K562 (cell line): ENCODE measurements around the gene WDR64. TPM values are rescaled to one million over a fixed set of nuclear protein-coding genes. Genes with fewer than 3 reads are reported as not detected.

Experiments used
- ATAC-seq: fragments of 200-7000 bp; cut with Tn5 transposase; 3 replicates; pipeline ENCODE4 v1.9.1; 2020; ENCODE audit warnings: moderate library complexity
- BruUV-seq: library from RNA; stranded (reverse); fragments of 400-500 nt; replicated peaks from 2 replicates; lab custom pipeline; 2021; lab: Mats Ljungman, UMichigan
- CTCF ChIA-PET: fragments of 300-600 bp; formaldehyde crosslinking; extraction: SDS; loops from one replicate; lab custom pipeline; 2021; ENCODE audit warnings: low intra/inter-chr PET ratio; lab: Yijun Ruan, JAX
- POLR2A ChIA-PET: fragments of 300-600, 350-650 bp; sonication (Branson Sonifier 250); formaldehyde crosslinking; extraction: SDS; loops from one replicate; lab custom pipeline; 2021; ENCODE audit warnings: antibody characterized with exemption, inconsistent platforms; lab: Yijun Ruan, JAX
- DNase-seq, 4 experiments: peaks; one replicate each; pipeline versions ENCODE4 v3.0.0 to v3.0.0-alpha.2; 2011 to 2018; ENCODE audit warnings: low spot score in 3 of 4, mixed read lengths in 3 of 4; ENCODE audit errors: extremely low read depth in 1 of 4
- FAIRE-seq: peaks from 2 replicates; lab custom pipeline; 2011; peaks lifted over from hg19 to GRCh38; lab: Jason Lieb, UNC
- H2AFZ ChIP-seq: 2 replicates; pipeline ENCODE4 v1.6.0; 2011; ENCODE audit warnings: low read depth, low read length, control low read depth, inconsistent platforms
- H3K27ac ChIP-seq: fragments of 200-600 bp; 3 replicates; pipeline ENCODE4 v1.8.0; 2011; ENCODE audit warnings: low read depth, mild to moderate bottlenecking, control low read depth, inconsistent platforms, low read length, moderate library complexity, mixed read lengths; ENCODE audit errors: extremely low read depth
- H3K27me3 ChIP-seq, 2 experiments: fragments of 300-600 bp in 1 of 2; 2 replicates in 1 of 2; 3 replicates in 1 of 2; pipeline versions ENCODE4 v1.6.0 to v1.8.0; 2011; ENCODE audit warnings: inconsistent platforms in 2 of 2, low read length in 2 of 2, mild to moderate bottlenecking in 1 of 2, mixed read lengths in 1 of 2, moderate library complexity in 1 of 2; ENCODE audit not compliant: control insufficient read depth in 2 of 2, insufficient read depth in 2 of 2
- H3K36me3 ChIP-seq: fragments of 300-600 bp; 3 replicates; pipeline ENCODE4 v1.8.0; 2011; ENCODE audit warnings: mild to moderate bottlenecking, low read length, inconsistent platforms; ENCODE audit not compliant: control insufficient read depth, insufficient read depth
- H3K4me1 ChIP-seq, 2 experiments: fragments of 200-600 bp in 1 of 2; replicated peaks in 1 of 2; 2 replicates in 1 of 2; 3 replicates in 1 of 2; pipeline versions ENCODE4 v1.5.1 to v1.8.0; 2011; ENCODE audit warnings: inconsistent platforms in 2 of 2, low read length in 2 of 2, mild to moderate bottlenecking in 1 of 2, mixed read lengths in 1 of 2, moderate library complexity in 1 of 2; ENCODE audit not compliant: control insufficient read depth in 2 of 2, insufficient read depth in 2 of 2
- H3K4me2 ChIP-seq: 2 replicates; pipeline ENCODE4 v1.6.1; 2011; ENCODE audit warnings: low read length, control low read depth, inconsistent platforms, mixed read lengths; ENCODE audit not compliant: insufficient read depth
- H3K4me3 ChIP-seq: fragments of 200-600 bp; sonication (generic), shearing (Covaris generic); 2 replicates; pipeline ENCODE4 v1.5.1; 2016; ENCODE audit warnings: control low read depth, inconsistent platforms
- H3K79me2 ChIP-seq: fragments of 200-600 bp; 3 replicates; pipeline ENCODE4 v1.8.0; 2011; ENCODE audit warnings: low read length, inconsistent platforms; ENCODE audit not compliant: control insufficient read depth, insufficient read depth
- H3K9ac ChIP-seq, 2 experiments: 2 replicates each; pipeline versions ENCODE4 v1.6.0 to v1.6.1; 2011; ENCODE audit warnings: low read depth in 2 of 2, low read length in 2 of 2, control low read depth in 1 of 2, inconsistent platforms in 1 of 2, mild to moderate bottlenecking in 1 of 2, mixed read lengths in 1 of 2; ENCODE audit not compliant: insufficient read depth in 1 of 2
- H3K9me1 ChIP-seq: one replicate; pipeline ENCODE4 v1.6.0; 2011; ENCODE audit warnings: inconsistent platforms, mild to moderate bottlenecking, low read length, moderate library complexity; ENCODE audit not compliant: control insufficient read depth, insufficient read depth
- H3K9me3 ChIP-seq: replicated peaks from 2 replicates; pipeline ENCODE4 v1.5.1; 2011; ENCODE audit warnings: low read depth, low read length, inconsistent platforms; ENCODE audit not compliant: control insufficient read depth, insufficient read depth
- H4K20me1 ChIP-seq: replicated peaks from 2 replicates; pipeline ENCODE4 v1.6.1; 2011; ENCODE audit warnings: low read length, inconsistent platforms, mixed read lengths; ENCODE audit not compliant: control insufficient read depth, insufficient read depth
- CBX8 ChIP-seq: fragments of 200-600 bp; sonication (generic); IDR thresholded peaks from 2 replicates; pipeline ENCODE4 v1.6.1; 2012; ENCODE audit warnings: borderline replicate concordance, mixed run types, low read depth, mild to moderate bottlenecking, moderate library complexity, mixed read lengths, low read length, control low read depth, inconsistent platforms; ENCODE audit not compliant: poor library complexity, severe bottlenecking; ENCODE audit errors: extremely low read depth
- EHMT2 ChIP-seq: fragments of 450-650 bp; IDR thresholded peaks from 2 replicates; pipeline ENCODE4 v1.6.1; 2018; ENCODE audit warnings: antibody characterized with exemption
- KLF13 ChIP-seq: fragments of 450-650 bp; IDR thresholded peaks from 2 replicates; pipeline ENCODE4 v1.6.1; 2016; ENCODE audit warnings: missing genetic modification characterization, low read depth, mild to moderate bottlenecking, missing compliant biosample characterization, moderate library complexity, borderline replicate concordance
- MECOM ChIP-seq: fragments of 250-450 bp; sonication (Bioruptor Pico); IDR thresholded peaks from 2 replicates; pipeline ENCODE4 v1.8.0; 2022; ENCODE audit warnings: inconsistent platforms
- PHB2 ChIP-seq: fragments of 450-650 bp; IDR thresholded peaks from 2 replicates; pipeline ENCODE4 v1.6.1; 2017; ENCODE audit warnings: low read depth
- POLR2AphosphoS5 ChIP-seq: IDR thresholded peaks from 2 replicates; pipeline ENCODE4 v1.6.1; 2011; ENCODE audit warnings: mild to moderate bottlenecking, low read depth, low read length, moderate library complexity; ENCODE audit not compliant: control insufficient read depth, insufficient read depth
- PTTG1 ChIP-seq: fragments of 450-650 bp; IDR thresholded peaks from 2 replicates; pipeline ENCODE4 v1.6.1; 2016; ENCODE audit warnings: low read depth, mild to moderate bottlenecking, missing genetic modification characterization, missing compliant biosample characterization
- RUNX1 ChIP-seq: sonication (generic); IDR thresholded peaks from 2 replicates; pipeline ENCODE4 v1.6.1; 2016; ENCODE audit warnings: antibody characterized with exemption, low read depth
- SMARCB1 ChIP-seq: IDR thresholded peaks from 2 replicates; pipeline ENCODE4 v1.6.1; 2011; ENCODE audit warnings: improper control_type of control experiment, low read depth; ENCODE audit not compliant: insufficient read length
- ZNF766 ChIP-seq: fragments of 200-800 bp; sonication (Bioruptor generic); conservative IDR thresholded peaks from 2 replicates; pipeline ENCODE4 v1.6.1; 2016; ENCODE audit warnings: missing genetic modification characterization, missing compliant biosample characterization
- ZNF780A ChIP-seq: fragments of 250-450 bp; sonication (Bioruptor Pico); IDR thresholded peaks from 2 replicates; pipeline ENCODE4 v1.5.0; 2021; ENCODE audit warnings: mild to moderate bottlenecking
- WGBS: fragments of 100-300 bp; shearing (Covaris generic); methylation state at CpG from one replicate; pipeline ENCODE4 v1.1.6; 2016; ENCODE audit warnings: low coverage, mixed read lengths; ENCODE audit not compliant: insufficient coverage; ENCODE audit errors: missing lambda C conversion rate; 5-methylcytosine and 5-hydroxymethylcytosine counted together
- in situ Hi-C: fragments of 300-500 bp; cut with MboI; formaldehyde crosslinking; loops from 4 replicates; pipeline ENCODE4 v1.15.0; 2018; ENCODE audit warnings: inconsistent platforms, mixed read lengths
- intact Hi-C: fragments of 100-400 bp; cut with micrococcal nuclease; formaldehyde crosslinking; loops from 2 replicates; pipeline ENCODE4 v1.14.2; 2022
- polyA plus RNA-seq, 8 experiments: library from polyadenylated mRNA; depleted of rRNA in 4 of 8; stranded (reverse) in 5 of 8; unstranded in 3 of 8; fragments of >200 nt; fragmentation: Nextera tagmentation in 2 of 8; fragmentation: Illumina TruSeq in 1 of 8; extraction: Ambion mirVana in 2 of 8; extraction: Trizol in 1 of 8; gene quantifications; 2 replicates each; pipeline versions ENCODE4 v1.2.1 to v1.2.3, GENCODE V29; 2011 to 2014; ENCODE audit warnings: inconsistent platforms in 1 of 8, missing spikeins in 1 of 8
- total RNA-seq, 7 experiments: library from RNA; depleted of rRNA in 6 of 7; stranded (reverse); fragments of >200 nt in 6 of 7; fragmentation: Illumina TruSeq in 2 of 7; extraction: Trizol in 2 of 7; gene quantifications; 2 replicates each; pipeline versions ENCODE4 v1.2.1 to v1.2.3, GENCODE V29; 2011 to 2021; ENCODE audit warnings: low replicate concordance in 1 of 7
- TF ChIP-seq, protein P1 (sequence below): fragments of 450-650 bp; IDR thresholded peaks from 2 replicates; pipeline ENCODE4 v1.7.1; 2018; ENCODE audit warnings: mild to moderate bottlenecking, low read depth; ENCODE audit not compliant: partially characterized antibody
- TF ChIP-seq, protein P2 (sequence below): conservative IDR thresholded peaks from 2 replicates; pipeline ENCODE4 v1.6.1; 2011; ENCODE audit warnings: low read depth, mild to moderate bottlenecking, low read length; ENCODE audit not compliant: control insufficient read depth

WDR64 gene
- total and polyA plus RNA-seq, 9 of the 15 experiments (the other 6 are each of a cell fraction or from before 2014, with no cell fraction given), result 0.06 to 0.29 (median 0.19) TPM; not detected in 5

DNA sequence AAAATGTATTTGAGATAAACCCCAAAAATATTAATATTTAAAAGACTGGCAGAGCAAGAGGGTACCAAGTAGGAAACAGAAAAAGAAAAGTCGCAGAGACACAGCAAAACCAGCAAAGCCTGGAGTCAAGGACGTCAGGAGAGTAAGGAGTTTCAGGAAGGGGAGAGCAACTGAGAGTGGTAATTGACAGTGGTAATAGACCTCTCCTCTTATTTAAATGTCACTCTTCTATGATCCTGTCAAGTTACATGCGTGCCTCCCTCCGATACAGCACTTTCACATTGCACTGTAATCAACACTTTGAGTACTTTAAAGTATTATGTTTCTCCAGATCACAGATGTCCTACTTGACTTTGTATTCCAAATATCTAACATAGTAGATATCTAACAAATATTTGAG is 113.3 kb downstream of the WDR64 start:
- BruUV-seq, result no TSS peak
- 21% methylated on average over 4 of the region's 4 CpGs for WGBS
- no peaks in the 10 kb centered on the region for H3K79me2 ChIP-seq

More for the DNA sequence above, 113.3 kb downstream of the WDR64 start:
- Histone ChIP-seq H2AFZ (peak overlapping the region; percentile 10; the same call in 1 of the 2 replicates), H3K4me1 (peaks cover 0 to 10% of the 10 kb centered on the region in 2 experiments; a peak in 3 of 5 replicates), H3K27me3 (no peaks in the 10 kb centered on the region), H3K27ac (no peak overlapping the region), H3K9me3 (no peaks in the 10 kb centered on the region)
- DNase-seq (no peak), FAIRE-seq (no peak)
- TF ChIP-seq MECOM (no peak), EHMT2 (no peak), ZNF780A (CRISPR knock-in tag) (no peak), KLF13 (no peak), PHB2 (no peak), CBX8 (no peak), ZNF766 (CRISPR knock-in tag) (no peak), SMARCB1 (no peak), PTTG1 (tag) (no peak), RUNX1 (no peak), POLR2AphosphoS5 (no peak)
- TF ChIP-seq, protein P1, sequence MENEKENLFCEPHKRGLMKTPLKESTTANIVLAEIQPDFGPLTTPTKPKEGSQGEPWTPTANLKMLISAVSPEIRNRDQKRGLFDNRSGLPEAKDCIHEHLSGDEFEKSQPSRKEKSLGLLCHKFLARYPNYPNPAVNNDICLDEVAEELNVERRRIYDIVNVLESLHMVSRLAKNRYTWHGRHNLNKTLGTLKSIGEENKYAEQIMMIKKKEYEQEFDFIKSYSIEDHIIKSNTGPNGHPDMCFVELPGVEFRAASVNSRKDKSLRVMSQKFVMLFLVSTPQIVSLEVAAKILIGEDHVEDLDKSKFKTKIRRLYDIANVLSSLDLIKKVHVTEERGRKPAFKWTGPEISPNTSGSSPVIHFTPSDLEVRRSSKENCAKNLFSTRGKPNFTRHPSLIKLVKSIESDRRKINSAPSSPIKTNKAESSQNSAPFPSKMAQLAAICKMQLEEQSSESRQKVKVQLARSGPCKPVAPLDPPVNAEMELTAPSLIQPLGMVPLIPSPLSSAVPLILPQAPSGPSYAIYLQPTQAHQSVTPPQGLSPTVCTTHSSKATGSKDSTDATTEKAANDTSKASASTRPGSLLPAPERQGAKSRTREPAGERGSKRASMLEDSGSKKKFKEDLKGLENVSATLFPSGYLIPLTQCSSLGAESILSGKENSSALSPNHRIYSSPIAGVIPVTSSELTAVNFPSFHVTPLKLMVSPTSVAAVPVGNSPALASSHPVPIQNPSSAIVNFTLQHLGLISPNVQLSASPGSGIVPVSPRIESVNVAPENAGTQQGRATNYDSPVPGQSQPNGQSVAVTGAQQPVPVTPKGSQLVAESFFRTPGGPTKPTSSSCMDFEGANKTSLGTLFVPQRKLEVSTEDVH, result no peak
- TF ChIP-seq, protein P2, sequence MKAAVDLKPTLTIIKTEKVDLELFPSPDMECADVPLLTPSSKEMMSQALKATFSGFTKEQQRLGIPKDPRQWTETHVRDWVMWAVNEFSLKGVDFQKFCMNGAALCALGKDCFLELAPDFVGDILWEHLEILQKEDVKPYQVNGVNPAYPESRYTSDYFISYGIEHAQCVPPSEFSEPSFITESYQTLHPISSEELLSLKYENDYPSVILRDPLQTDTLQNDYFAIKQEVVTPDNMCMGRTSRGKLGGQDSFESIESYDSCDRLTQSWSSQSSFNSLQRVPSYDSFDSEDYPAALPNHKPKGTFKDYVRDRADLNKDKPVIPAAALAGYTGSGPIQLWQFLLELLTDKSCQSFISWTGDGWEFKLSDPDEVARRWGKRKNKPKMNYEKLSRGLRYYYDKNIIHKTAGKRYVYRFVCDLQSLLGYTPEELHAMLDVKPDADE, result no peak
- TF ChIP-seq, all 486 proteins: peak for 0
- in situ Hi-C loops (no loop called here), intact Hi-C loops (no loop called here)
- H3K4me3 ChIP-seq, result no peak overlapping the region
- no peak overlapping the region for H3K4me2 ChIP-seq
- H3K9me1 ChIP-seq, result no peaks in the 10 kb centered on the region
- no peaks in the 10 kb centered on the region for H4K20me1 ChIP-seq
- H3K9ac ChIP-seq, result no peak overlapping the region
- ChIA-PET POLR2A (no interaction called here), CTCF (no interaction called here)
- ATAC-seq, result no peak
- no peaks in the 10 kb centered on the region for H3K36me3 ChIP-seq
